Gastrocnemius medialis (tissue), 4 donors: ENCODE data around the gene MYL7.
A peak's percentile ranks its signal among the peaks of the same experiment; 100 is the strongest.

ENCODE experiments used
- POLR2A ChIP-seq, 2 donors: fragments of 450-650 bp; IDR thresholded peaks; one replicate each; pipeline ENCODE4 v1.6.1; 2017; ENCODE audit warnings: antibody characterized with exemption in 2 of 2, mild to moderate bottlenecking in 2 of 2, moderate library complexity in 2 of 2
- TF ChIP-seq, protein P1 (sequence below), 5 experiments: fragments of 450-650 bp in 3 of 5; fragments of 200-600 bp in 2 of 5; sonication (generic) in 2 of 5; IDR thresholded peaks in 4 of 5; conservative IDR thresholded peaks in 1 of 5; 1 replicate in 4 of 5; 2 replicates in 1 of 5; pipeline ENCODE4 v1.5.1; 2016 to 2019; ENCODE audit warnings: antibody characterized with exemption in 5 of 5, mild to moderate bottlenecking in 3 of 5, moderate library complexity in 3 of 5

DNA sequence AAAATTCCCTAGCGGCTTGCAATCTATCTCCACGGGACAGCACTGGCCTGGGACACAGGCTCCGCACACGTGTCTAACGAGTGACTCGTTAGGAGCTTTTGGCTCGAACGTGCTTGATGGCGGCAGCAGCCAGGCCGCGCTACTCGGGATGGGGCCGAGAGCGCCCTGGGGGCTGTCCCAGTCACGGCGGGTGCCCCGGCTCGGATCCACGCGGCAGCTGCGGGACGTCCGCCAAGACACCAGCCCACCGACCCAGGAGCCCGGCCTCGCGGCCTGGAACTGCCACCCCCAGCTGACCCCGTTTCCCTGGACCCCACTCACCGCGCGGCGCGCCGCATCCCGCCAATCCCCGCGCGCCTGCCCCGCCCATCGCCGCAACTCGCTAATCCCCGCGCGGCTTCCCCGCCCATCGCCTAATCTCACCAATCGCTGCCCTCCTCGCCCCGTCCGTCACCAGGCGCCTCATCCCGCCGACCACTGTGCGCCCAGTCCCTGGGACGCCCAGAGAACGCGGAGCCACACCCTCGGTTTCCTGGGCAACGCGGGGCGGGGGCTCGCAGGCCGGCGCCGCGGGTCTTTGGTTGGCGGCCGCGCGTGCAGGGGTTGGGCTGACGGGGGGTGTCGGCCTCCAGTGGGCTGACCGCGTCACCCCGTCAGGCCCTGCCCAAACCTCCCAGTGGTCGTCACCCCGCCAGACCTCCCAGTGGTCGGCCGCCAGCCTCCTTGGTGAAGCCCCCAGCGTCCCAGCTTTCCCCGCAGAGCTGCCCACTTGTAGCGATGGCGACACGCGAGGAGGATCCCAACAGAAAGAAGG, 17.7 kb downstream of the MYL7 start, which contains the start of gene POLD2:
- TF ChIP-seq, protein P1, sequence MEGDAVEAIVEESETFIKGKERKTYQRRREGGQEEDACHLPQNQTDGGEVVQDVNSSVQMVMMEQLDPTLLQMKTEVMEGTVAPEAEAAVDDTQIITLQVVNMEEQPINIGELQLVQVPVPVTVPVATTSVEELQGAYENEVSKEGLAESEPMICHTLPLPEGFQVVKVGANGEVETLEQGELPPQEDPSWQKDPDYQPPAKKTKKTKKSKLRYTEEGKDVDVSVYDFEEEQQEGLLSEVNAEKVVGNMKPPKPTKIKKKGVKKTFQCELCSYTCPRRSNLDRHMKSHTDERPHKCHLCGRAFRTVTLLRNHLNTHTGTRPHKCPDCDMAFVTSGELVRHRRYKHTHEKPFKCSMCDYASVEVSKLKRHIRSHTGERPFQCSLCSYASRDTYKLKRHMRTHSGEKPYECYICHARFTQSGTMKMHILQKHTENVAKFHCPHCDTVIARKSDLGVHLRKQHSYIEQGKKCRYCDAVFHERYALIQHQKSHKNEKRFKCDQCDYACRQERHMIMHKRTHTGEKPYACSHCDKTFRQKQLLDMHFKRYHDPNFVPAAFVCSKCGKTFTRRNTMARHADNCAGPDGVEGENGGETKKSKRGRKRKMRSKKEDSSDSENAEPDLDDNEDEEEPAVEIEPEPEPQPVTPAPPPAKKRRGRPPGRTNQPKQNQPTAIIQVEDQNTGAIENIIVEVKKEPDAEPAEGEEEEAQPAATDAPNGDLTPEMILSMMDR (IDR thresholded peaks at IDR 0.05 in 4 of 5, conservative IDR thresholded peaks at IDR 0.05 in 1 of 5): peak in 2 of 5 experiments; percentile 7 to 10
- peak; percentile 90 to 93 for TF ChIP-seq POLR2A (IDR thresholded peaks at IDR 0.05)
